GM12878 (cell line): Measurements from ENCODE around the gene RPS6KA5. TPM values are rescaled to one million over a fixed set of nuclear protein-coding genes. Genes with fewer than 3 reads are reported as not detected.

ENCODE experiments used
- ATAC-seq: fragments of 200-7000 bp; cut with Tn5 transposase; 3 replicates; pipeline ENCODE4 v1.9.1; 2020; ENCODE audit warnings: mild to moderate bottlenecking, moderate library complexity
- BruUV-seq: library from RNA; stranded (reverse); fragments of 400-500 nt; replicated peaks from 2 replicates; lab custom pipeline; 2021; lab: Mats Ljungman, UMichigan
- CTCF ChIA-PET: fragments of 300-600 bp; sonication (Branson Sonifier 250); formaldehyde crosslinking; extraction: SDS; loops from one replicate; lab custom pipeline; 2021; ENCODE audit warnings: inconsistent platforms; lab: Yijun Ruan, JAX
- POLR2A ChIA-PET: fragments of 350-600 bp; formaldehyde crosslinking; extraction: SDS; loops from one replicate; lab custom pipeline; 2021; ENCODE audit warnings: inconsistent platforms; lab: Charles Lee
- RAD21 ChIA-PET: fragments of 300-600 bp; sonication (Branson Sonifier 250); formaldehyde crosslinking; loops from one replicate; lab custom pipeline; 2023; ENCODE audit warnings: antibody characterized with exemption; ENCODE audit not compliant: unreplicated experiment; lab: Charles Lee
- SMC1A ChIA-PET: fragments of 300-600 bp; sonication (Branson Sonifier 250); formaldehyde crosslinking; loops from one replicate; lab custom pipeline; 2023; ENCODE audit not compliant: unreplicated experiment, uncharacterized antibody; lab: Charles Lee
- DNase-seq: peaks from one replicate; pipeline ENCODE4 v3.0.0-alpha.2; 2011; ENCODE audit warnings: low read depth, low spot score
- FAIRE-seq: peaks from 3 replicates; lab custom pipeline; 2011; peaks lifted over from hg19 to GRCh38; lab: Jason Lieb, UNC
- H2AFZ ChIP-seq: 2 replicates; pipeline ENCODE4 v1.6.0; 2011; ENCODE audit warnings: low read depth, low read length, control low read depth; ENCODE audit not compliant: control insufficient read depth
- H3K27ac ChIP-seq: 2 replicates; pipeline ENCODE4 v1.5.1; 2011; ENCODE audit warnings: control low read depth; ENCODE audit not compliant: control insufficient read depth, insufficient read depth
- H3K27me3 ChIP-seq, 2 experiments: replicated peaks in 1 of 2; 2 replicates each; pipeline versions ENCODE4 v1.6.0 to v1.6.1; 2011; ENCODE audit warnings: low read length in 1 of 2; ENCODE audit not compliant: control insufficient read depth in 2 of 2, insufficient read depth in 2 of 2
- H3K36me3 ChIP-seq, 2 experiments: 2 replicates each; pipeline ENCODE4 v1.5.1; 2011; ENCODE audit warnings: low read length in 1 of 2; ENCODE audit not compliant: control insufficient read depth in 2 of 2, insufficient read depth in 2 of 2
- H3K4me1 ChIP-seq: 2 replicates; pipeline ENCODE4 v1.6.1; 2011; ENCODE audit warnings: mild to moderate bottlenecking, low read length, moderate library complexity, mixed read lengths; ENCODE audit not compliant: control insufficient read depth, insufficient read depth
- H3K4me2 ChIP-seq: 2 replicates; pipeline ENCODE4 v1.6.0; 2011; ENCODE audit warnings: control low read depth; ENCODE audit not compliant: control insufficient read depth, insufficient read depth
- H3K4me3 ChIP-seq: fragments of 200-600 bp; sonication (generic); 2 replicates; pipeline ENCODE4 v1.5.1; 2016
- H3K79me2 ChIP-seq: 2 replicates; pipeline ENCODE4 v1.6.0; 2011; ENCODE audit warnings: low read length; ENCODE audit not compliant: control insufficient read depth, insufficient read depth
- H3K9ac ChIP-seq: 2 replicates; pipeline ENCODE4 v1.8.0; 2011; ENCODE audit warnings: low read length, control low read depth, mixed read lengths; ENCODE audit not compliant: control insufficient read depth, insufficient read depth
- H3K9me3 ChIP-seq: replicated peaks from 3 replicates; pipeline ENCODE4 v1.5.1; 2011; ENCODE audit warnings: mild to moderate bottlenecking, low read length; ENCODE audit not compliant: control insufficient read depth, insufficient read depth
- H4K20me1 ChIP-seq: 2 replicates; pipeline ENCODE4 v1.6.0; 2011; ENCODE audit not compliant: control insufficient read depth, insufficient read depth
- CHD4 ChIP-seq: fragments of 200-600 bp; sonication (generic); IDR thresholded peaks from 2 replicates; pipeline ENCODE4 v1.6.1; 2016; ENCODE audit warnings: mild to moderate bottlenecking
- FOXK2 ChIP-seq: fragments of 450-650 bp; IDR thresholded peaks from 2 replicates; pipeline ENCODE4 v1.6.1; 2017; ENCODE audit warnings: mild to moderate bottlenecking, moderate library complexity
- HDAC2 ChIP-seq: fragments of 200-600 bp; sonication (generic); IDR thresholded peaks from 2 replicates; pipeline ENCODE4 v1.6.1; 2017
- IKZF2 ChIP-seq, 2 experiments: fragments of 450-650 bp; IDR thresholded peaks; 2 replicates each; pipeline ENCODE4 v1.6.1; 2017; ENCODE audit warnings: mild to moderate bottlenecking in 2 of 2, moderate library complexity in 2 of 2
- IRF4 ChIP-seq: IDR thresholded peaks from 2 replicates; pipeline ENCODE4 v1.6.1; 2011; ENCODE audit warnings: low read depth, low read length
- MYB ChIP-seq: fragments of 150-350 bp; IDR thresholded peaks from 2 replicates; pipeline ENCODE4 v1.6.1; 2014; ENCODE audit warnings: mild to moderate bottlenecking, low read depth, low read length, borderline replicate concordance
- NKRF ChIP-seq: fragments of 450-650 bp; conservative IDR thresholded peaks from 2 replicates; pipeline ENCODE4 v1.6.1; 2017; ENCODE audit warnings: mild to moderate bottlenecking, moderate library complexity
- PML ChIP-seq: IDR thresholded peaks from 2 replicates; pipeline ENCODE4 v1.6.1; 2012; ENCODE audit warnings: low read length, inconsistent platforms
- RAD21 ChIP-seq: IDR thresholded peaks from 2 replicates; pipeline ENCODE4 v1.6.1; 2011; ENCODE audit warnings: mild to moderate bottlenecking, low read depth, low read length, moderate library complexity; ENCODE audit not compliant: insufficient read depth
- RCOR1 ChIP-seq: conservative IDR thresholded peaks from 2 replicates; pipeline ENCODE4 v1.6.1; 2012; ENCODE audit warnings: low read depth, low read length, improper control_type of control experiment
- SMARCA5 ChIP-seq: fragments of 450-650 bp; IDR thresholded peaks from 2 replicates; pipeline ENCODE4 v1.6.1; 2017; ENCODE audit warnings: mild to moderate bottlenecking
- SPI1 ChIP-seq: IDR thresholded peaks from 2 replicates; pipeline ENCODE4 v1.6.1; 2011; ENCODE audit warnings: low read depth, mild to moderate bottlenecking, low read length, moderate library complexity, borderline replicate concordance; ENCODE audit not compliant: insufficient read depth
- SUPT20H ChIP-seq: IDR thresholded peaks from 2 replicates; pipeline ENCODE4 v1.6.1; 2011; ENCODE audit warnings: low read depth, mild to moderate bottlenecking, low read length, moderate library complexity, borderline replicate concordance; ENCODE audit not compliant: control insufficient read depth
- YBX1 ChIP-seq: fragments of 450-650 bp; IDR thresholded peaks from 2 replicates; pipeline ENCODE4 v1.6.1; 2016; ENCODE audit warnings: antibody characterized with exemption
- ZBTB4 ChIP-seq: fragments of 450-650 bp; formaldehyde crosslinking; IDR thresholded peaks from 2 replicates; pipeline ENCODE4 v1.4.0; 2022; ENCODE audit warnings: mild to moderate bottlenecking, moderate library complexity
- WGBS: methylation state at CpG from one replicate; pipeline ENCODE4 v1.1.6; 2016; ENCODE audit warnings: low lambda C conversion rate; ENCODE audit not compliant: insufficient replicate concordance, insufficient coverage; ENCODE audit errors: missing lambda C conversion rate; 5-methylcytosine and 5-hydroxymethylcytosine counted together
- in situ Hi-C: fragments of 300-500 bp; cut with MboI; formaldehyde crosslinking; loops from 9 replicates; pipeline ENCODE4 v1.14.3; 2018; ENCODE audit warnings: mixed read lengths
- intact Hi-C: fragments of 100-400 bp; cut with micrococcal nuclease; formaldehyde crosslinking; loops from one replicate; pipeline ENCODE4 v1.14.2; 2022; ENCODE audit not compliant: unreplicated experiment
- polyA plus RNA-seq, 11 experiments: library from polyadenylated mRNA; depleted of rRNA in 4 of 11; unstranded in 6 of 11; stranded (reverse) in 5 of 11; fragments of >200 nt; fragmentation: Nextera tagmentation in 4 of 11; fragmentation: Illumina TruSeq in 1 of 11; extraction: Ambion mirVana in 4 of 11; extraction: Trizol in 1 of 11; gene quantifications; 1 replicate in 1 of 11; 2 replicates in 10 of 11; pipeline versions ENCODE4 v1.2.1 to v1.2.3, GENCODE V29; 2011 to 2016; ENCODE audit warnings: inconsistent platforms in 2 of 11, missing spikeins in 2 of 11, low read depth in 1 of 11
- total RNA-seq, 4 experiments: library from RNA; depleted of rRNA in 3 of 4; stranded (reverse); fragments of >200 nt in 3 of 4; fragmentation: Illumina TruSeq in 1 of 4; extraction: Trizol in 1 of 4; gene quantifications; 2 replicates each; pipeline versions ENCODE4 v1.2.1 to v1.2.3, GENCODE V29; 2013 to 2021
- TF ChIP-seq, protein P1 (sequence below): fragments of 450-650 bp; IDR thresholded peaks from 2 replicates; pipeline ENCODE4 v1.6.1; 2016; ENCODE audit warnings: mild to moderate bottlenecking

The RPS6KA5 gene
- total and polyA plus RNA-seq, 10 of the 15 experiments (the other 5 are each of a cell fraction or from before 2014, with no cell fraction given) = 1.4 to 7.0 (median 3.7) TPM

GRCh38 chr14:90870950-90871604 lies 189.4 kb downstream of the RPS6KA5 start:
- ChIA-PET SMC1A (interaction anchor here (0.6 to 0.7 kb wide), 2 partner anchors 19 to 45 kb away, joined by 3 read pairs; no protein-coding TSS in a partner anchor), RAD21 (no interaction called here), POLR2A (no interaction called here), CTCF (interaction anchor here (1.0 to 1.4 kb wide), 2 partner anchors 56 to 113 kb away, joined by 3 to 4 read pairs; no protein-coding TSS in a partner anchor)
- H3K4me1 ChIP-seq = no peaks in the 10 kb centered on the region
- TF ChIP-seq IKZF2 (IDR thresholded peaks at IDR 0.05) (no peak), SPI1 (no peak), ZBTB4 (CRISPR knock-in tag) (no peak), NKRF (no peak), YBX1 (no peak), MYB (no peak), RAD21 (no peak), SMARCA5 (no peak), FOXK2 (no peak), CHD4 (no peak), HDAC2 (no peak), RCOR1 (no peak), SUPT20H (no peak), IRF4 (no peak), PML (no peak)
- TF ChIP-seq, protein P1, sequence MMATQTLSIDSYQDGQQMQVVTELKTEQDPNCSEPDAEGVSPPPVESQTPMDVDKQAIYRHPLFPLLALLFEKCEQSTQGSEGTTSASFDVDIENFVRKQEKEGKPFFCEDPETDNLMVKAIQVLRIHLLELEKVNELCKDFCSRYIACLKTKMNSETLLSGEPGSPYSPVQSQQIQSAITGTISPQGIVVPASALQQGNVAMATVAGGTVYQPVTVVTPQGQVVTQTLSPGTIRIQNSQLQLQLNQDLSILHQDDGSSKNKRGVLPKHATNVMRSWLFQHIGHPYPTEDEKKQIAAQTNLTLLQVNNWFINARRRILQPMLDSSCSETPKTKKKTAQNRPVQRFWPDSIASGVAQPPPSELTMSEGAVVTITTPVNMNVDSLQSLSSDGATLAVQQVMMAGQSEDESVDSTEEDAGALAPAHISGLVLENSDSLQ = no peak
- H3K79me2 ChIP-seq = no peaks in the 10 kb centered on the region
- no peak overlapping the region for H3K9ac ChIP-seq
- no peak overlapping the region for H3K4me3 ChIP-seq
- intact Hi-C loops = no loop called here
- BruUV-seq = no TSS peak
- FAIRE-seq = no peak
- H3K9me3 ChIP-seq = no peaks in the 10 kb centered on the region
- ATAC-seq = no peak
- 86% methylated on average over 1 of the region's 1 CpG for WGBS
- DNase-seq = no peak
- H2AFZ ChIP-seq = no peak overlapping the region
- peaks cover 0 to 3% of the 10 kb centered on the region in 2 experiments; a peak in 2 of 4 replicates for H3K36me3 ChIP-seq
- no peak overlapping the region for H3K4me2 ChIP-seq
- no peak overlapping the region for H3K27ac ChIP-seq
- in situ Hi-C loops = no loop called here
- no peaks in the 10 kb centered on the region for H3K27me3 ChIP-seq
- no peaks in the 10 kb centered on the region for H4K20me1 ChIP-seq
